ENCODE data around the gene FRMPD2. TPM values are rescaled to one million over a fixed set of nuclear protein-coding genes. Genes with fewer than 3 reads are reported as not detected.
"Not testable (repeated sequence)": the region's sequence is repeated elsewhere in the genome, so short reads cannot be mapped to it uniquely, and the experiment has no call there.

FRMPD2 gene
- total RNA-seq, 1 experiment from 2014 or later, result not detected

DNA sequence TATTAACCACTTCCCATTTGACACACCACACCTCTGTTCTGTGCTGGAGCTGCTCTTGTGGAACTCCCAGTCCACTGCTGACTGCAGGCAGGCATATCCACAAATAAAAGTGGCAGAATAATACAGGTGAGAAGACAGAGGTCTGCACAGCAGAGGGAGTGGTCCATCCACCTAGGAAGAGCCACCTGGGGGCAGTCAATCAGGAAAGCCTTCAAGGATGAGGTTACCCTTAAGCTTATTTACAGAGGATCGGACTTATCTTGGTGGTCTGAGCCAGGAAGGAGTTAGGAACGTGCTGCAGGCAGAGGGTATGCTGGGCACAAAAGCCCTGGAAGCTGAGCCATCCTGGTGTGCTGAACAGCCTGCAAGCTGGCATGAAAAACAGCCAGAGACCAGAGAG, 78.7 kb downstream of the FRMPD2 start:
- H3K4me1 ChIP-seq, result no peaks in the 10 kb centered on the region

DNA sequence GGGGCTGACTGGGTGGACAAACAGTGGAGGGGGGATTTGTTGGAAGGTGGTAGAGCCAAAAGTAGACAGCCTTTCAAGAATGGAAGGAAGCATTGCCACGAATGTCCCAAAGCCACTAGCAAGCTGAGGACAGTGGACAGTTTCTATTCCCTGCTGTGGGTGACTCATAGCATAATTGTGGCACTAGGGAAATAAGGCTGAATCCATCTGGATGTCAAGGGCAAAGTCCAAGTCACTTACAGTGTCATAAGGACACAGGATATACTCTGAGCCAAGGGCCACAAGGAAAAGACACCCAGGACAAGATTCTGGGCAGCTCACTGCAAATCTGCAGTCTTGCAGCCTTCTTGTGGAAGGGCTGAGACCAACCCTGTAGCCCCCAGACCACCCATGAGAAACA, 79.7 kb downstream of the FRMPD2 start:
- H3K27ac ChIP-seq, result no peak overlapping the region
- H3K27me3 ChIP-seq, result no peaks in the 10 kb centered on the region
- no peaks in the 10 kb centered on the region for H3K4me1 ChIP-seq
- no peaks in the 10 kb centered on the region for H3K9me3 ChIP-seq (replicated peaks)
- no peak overlapping the region for H3K4me3 ChIP-seq
- H3K36me3 ChIP-seq, result no peaks in the 10 kb centered on the region
- no peak for DNase-seq

More for the DNA sequence above, 78.7 kb downstream of the FRMPD2 start:
- no peak for DNase-seq
- Histone ChIP-seq H3K9me3 (replicated peaks) (no peaks in the 10 kb centered on the region), H3K36me3 (no peaks in the 10 kb centered on the region), H3K4me3 (no peak overlapping the region), H3K27me3 (no peaks in the 10 kb centered on the region), H3K27ac (no peak overlapping the region)

- Histone ChIP-seq H3K27me3 (no peaks in the 10 kb centered on the region), H3K36me3 (no peaks in the 10 kb centered on the region), H3K9me3 (replicated peaks) (no peaks in the 10 kb centered on the region), H3K27ac (no peak overlapping the region), H3K4me1 (no peaks in the 10 kb centered on the region), H3K4me3 (no peak overlapping the region)
- DNase-seq, result no peak
Observed at GRCh38 chr10:48193556-48193955, 80.9 kb downstream of the FRMPD2 start.

DNA sequence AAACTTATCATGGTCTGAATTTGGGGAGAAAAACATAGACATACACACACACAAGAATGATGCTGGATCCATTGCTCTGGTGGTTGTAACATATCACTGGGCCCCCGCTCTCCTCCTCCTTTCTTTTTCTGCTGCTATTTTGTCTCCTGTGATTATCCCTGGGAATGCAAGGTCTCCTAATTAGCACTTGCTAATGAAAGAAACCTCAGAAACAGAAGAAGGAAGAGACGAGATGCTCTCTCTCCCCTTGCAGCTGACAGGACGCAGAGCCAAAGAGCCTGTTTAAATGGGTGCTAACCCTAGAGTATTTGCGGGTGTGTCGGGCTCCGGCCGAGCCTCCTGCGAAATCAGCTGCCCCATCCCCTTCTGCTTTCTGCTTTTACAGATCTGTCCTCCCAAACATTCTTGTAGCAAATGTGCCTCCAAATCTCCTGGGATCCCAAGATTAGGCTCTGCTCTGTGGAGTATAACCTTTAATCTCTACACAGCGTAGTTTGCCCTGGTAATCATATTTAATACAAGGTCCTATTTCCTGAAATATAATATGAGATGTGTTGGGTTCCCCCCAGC, 81.5 kb downstream of the FRMPD2 start:
- Histone ChIP-seq H3K27me3 (no peaks in the 10 kb centered on the region), H3K4me3 (no peak overlapping the region), H3K4me1 (no peaks in the 10 kb centered on the region), H3K27ac (no peak overlapping the region), H3K36me3 (no peaks in the 10 kb centered on the region), H3K9me3 (replicated peaks) (no peaks in the 10 kb centered on the region)
- no peak for DNase-seq

DNA sequence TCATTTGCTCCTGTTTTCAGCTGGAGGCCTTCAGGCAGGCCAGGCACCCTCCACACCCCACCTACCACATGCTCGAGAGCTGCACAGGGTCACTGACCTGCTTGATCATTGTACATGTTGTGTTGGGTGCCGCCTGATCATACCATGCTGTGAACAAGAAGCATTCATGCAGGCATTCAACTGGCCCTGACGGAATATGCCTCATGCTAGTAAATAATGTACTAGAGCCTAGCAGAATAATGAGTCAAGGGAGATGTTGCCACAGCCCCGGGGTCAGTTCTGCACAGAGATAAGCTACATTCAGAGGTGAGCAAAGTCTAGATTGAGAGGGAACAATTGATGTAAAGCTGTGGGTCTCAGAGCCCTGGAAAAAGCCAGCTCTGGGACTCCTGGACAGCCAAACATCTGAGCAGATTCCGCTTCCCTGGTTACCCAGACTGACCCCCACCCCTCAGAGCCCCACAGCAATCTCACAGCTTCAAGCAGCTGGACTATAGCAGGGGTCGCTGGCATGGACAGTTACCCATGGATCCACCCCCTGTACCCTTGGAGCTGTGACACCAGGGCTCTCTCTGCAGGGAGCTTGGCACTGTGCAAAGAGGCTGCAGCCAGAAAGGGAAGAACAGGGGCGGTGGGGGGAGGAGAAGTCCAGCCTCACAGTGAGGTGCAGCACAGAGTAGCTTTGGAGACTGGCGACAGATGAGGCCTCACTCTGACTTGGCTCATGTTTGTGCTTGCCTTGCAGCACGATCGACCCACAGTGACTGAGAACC, 86.6 kb downstream of the FRMPD2 start:
- H3K36me3 ChIP-seq, result no peaks in the 10 kb centered on the region
- H3K9me3 ChIP-seq (replicated peaks), result no peaks in the 10 kb centered on the region
- no peaks in the 10 kb centered on the region for H3K4me1 ChIP-seq
- H3K27me3 ChIP-seq, result no peaks in the 10 kb centered on the region
- no peak overlapping the region for H3K27ac ChIP-seq
- no peak for DNase-seq
- no peak overlapping the region for H3K4me3 ChIP-seq

GRCh38 chr10:48187126-48187525, 87.4 kb downstream of the FRMPD2 start:
- Histone ChIP-seq H3K36me3 (no peaks in the 10 kb centered on the region), H3K4me1 (no peaks in the 10 kb centered on the region), H3K9me3 (replicated peaks) (no peaks in the 10 kb centered on the region), H3K27ac (no peak overlapping the region), H3K4me3 (no peak overlapping the region), H3K27me3 (no peaks in the 10 kb centered on the region)
- DNase-seq, result no peak

- not testable (repeated sequence) for H3K27ac ChIP-seq; H3K9me3 ChIP-seq (replicated peaks); H3K4me3 ChIP-seq; DNase-seq; H3K4me1 ChIP-seq; H3K36me3 ChIP-seq; H3K27me3 ChIP-seq
Observed at GRCh38 chr10:48186264-48186804, 88.2 kb downstream of the FRMPD2 start.

DNA sequence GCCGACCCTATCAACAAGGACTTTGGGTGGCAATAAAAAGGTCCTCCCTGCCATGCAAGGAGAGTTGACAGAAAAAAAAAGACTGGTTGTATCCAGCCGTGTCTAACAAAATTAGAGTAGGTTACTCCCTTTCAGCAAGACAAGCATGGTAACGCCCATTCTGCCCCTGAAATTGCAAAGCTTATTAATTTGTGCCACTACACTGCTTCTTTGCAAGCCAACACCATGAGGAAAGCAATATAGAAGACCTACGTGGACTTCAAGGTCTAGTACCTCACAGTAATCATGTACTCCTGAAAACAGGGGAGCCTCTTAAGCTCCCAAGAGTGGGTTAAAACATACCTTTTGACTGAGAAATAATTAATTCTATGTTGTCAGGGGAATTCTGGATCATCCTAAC, 90.3 kb downstream of the FRMPD2 start:
- H3K9me3 ChIP-seq (replicated peaks), result no peaks in the 10 kb centered on the region
- no peak overlapping the region for H3K27ac ChIP-seq
- H3K27me3 ChIP-seq, result no peaks in the 10 kb centered on the region
- no peak for DNase-seq
- H3K4me3 ChIP-seq, result no peak overlapping the region
- H3K36me3 ChIP-seq, result no peaks in the 10 kb centered on the region
- no peaks in the 10 kb centered on the region for H3K4me1 ChIP-seq

DNA sequence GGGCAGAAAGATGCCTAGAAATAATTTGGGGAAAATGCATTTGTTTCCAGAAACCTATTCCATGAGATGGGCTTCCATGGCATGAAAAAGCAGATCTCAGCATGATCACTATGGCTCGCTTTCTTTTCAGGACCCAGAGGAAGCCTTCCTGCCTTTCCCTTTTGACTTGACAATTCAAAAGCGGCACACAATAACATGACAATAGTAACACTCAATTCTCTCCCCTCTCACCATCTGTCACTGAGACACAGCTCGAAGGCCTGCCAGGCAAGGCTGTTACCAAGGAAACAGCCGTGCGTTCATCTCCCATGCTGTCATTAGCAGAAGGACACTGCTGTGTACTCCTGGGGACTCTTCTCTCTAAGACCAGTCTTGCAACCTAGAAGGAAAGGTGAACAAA, 101.8 kb downstream of the FRMPD2 start:
- H3K36me3 ChIP-seq; H3K4me1 ChIP-seq; H3K27me3 ChIP-seq; H3K9me3 ChIP-seq (replicated peaks); H3K4me3 ChIP-seq; H3K27ac ChIP-seq; DNase-seq: not testable (repeated sequence)

- H3K27ac ChIP-seq; H3K4me1 ChIP-seq; H3K27me3 ChIP-seq; H3K36me3 ChIP-seq; H3K4me3 ChIP-seq; DNase-seq; H3K9me3 ChIP-seq (replicated peaks): not testable (repeated sequence)
Observed at GRCh38 chr10:48160670-48161069, 113.8 kb downstream of the FRMPD2 start.

GRCh38 chr10:48160163-48160562, 114.3 kb downstream of the FRMPD2 start:
- not testable (repeated sequence) for H3K9me3 ChIP-seq (replicated peaks); H3K4me1 ChIP-seq; H3K36me3 ChIP-seq; H3K4me3 ChIP-seq; H3K27ac ChIP-seq; DNase-seq; H3K27me3 ChIP-seq

DNA sequence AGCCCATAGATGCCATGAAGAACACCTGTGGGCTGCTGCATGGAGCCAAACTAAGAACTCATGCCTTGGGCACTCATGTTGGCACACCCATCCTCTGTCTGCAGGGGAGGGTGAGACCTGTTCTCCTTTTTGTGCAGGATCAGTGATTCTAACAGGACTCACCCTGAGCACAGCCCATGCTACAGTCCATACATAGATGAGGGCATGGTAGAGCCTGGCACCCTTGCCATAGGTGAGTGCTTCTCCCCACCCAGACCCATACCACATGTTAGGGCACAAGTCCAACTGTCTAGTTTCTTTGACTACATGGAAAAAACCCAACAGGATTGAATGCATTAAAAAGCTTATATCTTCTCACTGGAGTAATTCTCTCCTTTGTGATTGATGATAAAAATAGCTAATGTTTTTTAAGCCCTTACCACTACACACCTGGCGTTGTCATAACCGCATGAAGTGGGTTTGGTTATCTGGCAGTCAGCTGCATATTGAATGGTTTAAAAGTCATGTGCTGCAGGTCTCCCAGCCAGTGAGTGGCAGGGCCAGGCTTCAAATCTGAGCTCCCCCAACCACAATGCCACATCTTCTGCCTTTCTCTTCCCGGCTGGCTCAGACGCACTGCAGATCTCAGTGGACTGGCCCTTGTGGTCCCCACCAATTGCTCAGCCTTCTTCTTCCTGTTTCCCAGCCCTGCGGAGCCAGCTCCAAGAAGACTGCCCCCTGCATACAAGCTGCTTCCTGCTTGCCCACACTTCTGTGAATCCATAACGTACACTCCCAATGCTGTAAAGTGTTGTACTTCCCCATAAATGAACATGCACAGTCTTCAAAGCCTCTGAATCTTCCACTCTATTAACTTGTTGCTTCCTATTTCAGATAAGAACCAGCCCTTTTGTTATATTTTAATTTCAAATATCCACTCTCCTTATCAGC, 120.0 kb downstream of the FRMPD2 start:
- H3K4me1 ChIP-seq; DNase-seq; H3K4me3 ChIP-seq; H3K9me3 ChIP-seq (replicated peaks); H3K27ac ChIP-seq; H3K27me3 ChIP-seq; H3K36me3 ChIP-seq: not testable (repeated sequence)

DNA sequence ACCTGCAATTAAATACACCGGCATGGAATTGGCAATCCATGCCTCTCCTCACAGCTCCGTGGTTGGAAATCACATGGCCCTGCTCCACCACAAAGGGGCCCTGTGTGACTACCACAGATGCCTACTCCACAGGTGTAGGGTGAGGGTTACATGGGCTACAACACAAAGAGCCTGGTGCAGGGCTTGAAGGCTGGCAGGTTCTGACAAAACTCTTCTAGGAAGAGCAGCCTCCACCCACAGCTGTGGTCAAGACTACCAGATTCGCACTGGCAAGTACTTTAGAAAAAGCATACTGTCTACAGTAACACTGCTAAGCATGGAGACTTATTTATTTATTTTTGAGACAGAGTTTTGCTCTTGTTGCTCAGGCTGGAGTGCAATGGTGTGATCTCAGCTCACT, 126.9 kb downstream of the FRMPD2 start:
- not testable (repeated sequence) for H3K4me3 ChIP-seq; DNase-seq; H3K4me1 ChIP-seq; H3K27ac ChIP-seq; H3K27me3 ChIP-seq; H3K9me3 ChIP-seq (replicated peaks); H3K36me3 ChIP-seq

DNA sequence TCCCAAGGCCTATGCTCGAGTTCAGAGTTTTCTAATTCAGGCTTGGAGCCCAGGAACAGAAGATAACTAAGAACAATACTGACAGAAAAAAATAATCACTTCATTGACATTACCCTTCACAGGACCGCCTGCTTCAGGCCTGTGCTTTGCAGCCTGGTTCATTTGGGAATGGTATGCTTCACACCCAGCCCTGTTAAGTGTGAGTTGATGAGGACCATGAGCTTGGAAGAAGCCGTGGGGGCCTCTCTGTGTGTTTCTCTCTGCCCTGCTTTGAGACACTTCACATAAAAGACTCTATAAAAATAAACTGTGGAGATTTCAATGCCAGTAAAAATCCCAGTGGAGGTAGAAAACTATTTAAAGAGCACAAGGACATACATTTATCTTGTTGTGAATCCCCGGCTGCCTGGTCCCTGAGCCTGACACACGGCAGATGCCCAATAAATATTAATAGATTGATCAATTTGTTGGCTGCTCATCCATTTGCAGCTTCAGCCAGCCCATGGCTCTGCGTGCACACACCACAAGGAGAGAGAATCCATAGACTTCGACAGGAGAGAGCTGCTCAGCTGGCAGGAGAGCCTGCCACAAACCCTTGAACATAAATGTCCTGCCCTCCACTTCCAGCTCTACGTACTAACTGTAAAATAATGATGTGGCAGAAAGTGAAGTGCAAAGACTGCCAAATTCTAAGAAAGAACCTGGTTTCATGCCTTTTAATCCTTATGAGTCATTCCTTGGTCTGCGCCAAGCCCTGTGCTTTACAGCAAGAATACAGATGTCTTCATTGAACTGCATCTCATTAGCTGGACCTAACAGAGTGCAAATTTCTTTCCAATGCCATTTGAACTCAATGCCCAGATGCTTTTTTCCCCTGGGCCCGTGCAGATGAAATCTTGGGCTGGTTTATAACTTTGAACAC, 130.5 kb downstream of the FRMPD2 start:
- H3K9me3 ChIP-seq (replicated peaks); H3K36me3 ChIP-seq; H3K27ac ChIP-seq; H3K4me1 ChIP-seq; H3K27me3 ChIP-seq; DNase-seq; H3K4me3 ChIP-seq: not testable (repeated sequence)

Measured in SJCRH30 (cell line).